Right lobe of liver (tissue), 4 donors: Measurements from ENCODE around the gene LPCAT2.

ENCODE experiments used
- CTCF ChIP-seq, 4 donors: fragments of 200-600 bp in 3 of 4; fragments of 450-650 bp in 1 of 4; IDR thresholded peaks; one replicate each; pipeline versions ENCODE4 v1.5.1 to v1.8.0; 2016 to 2022; ENCODE audit warnings: antibody characterized with exemption in 4 of 4, mild to moderate bottlenecking in 2 of 4
- POLR2A ChIP-seq: fragments of 450-650 bp; IDR thresholded peaks from one replicate; pipeline ENCODE4 v1.6.1; 2017; ENCODE audit warnings: antibody characterized with exemption, mild to moderate bottlenecking
- donor health status: DM: no; HTN: no; CAD: no.
- donor health status: DM: no; HTN: no; CAD: no.
- donor health status: DM: no; HTN: yes; CAD: no.

GRCh38 chr16:55539049-55539448, 30.2 kb downstream of the LPCAT2 start:
- TF ChIP-seq POLR2A (no peak), CTCF (IDR thresholded peaks at IDR 0.05) (no peak)
